Left hindlimb (tissue), 1 donor: ENCODE data around the gene PLK5.

Experiments
- DNase-seq: peaks from one replicate; pipeline ENCODE4 v3.0.0-alpha.2; 2018

Gene PLK5

GRCh38 chr19:1579222-1579621 lies 55.3 kb downstream of the PLK5 start:
- no peak for DNase-seq

DNA sequence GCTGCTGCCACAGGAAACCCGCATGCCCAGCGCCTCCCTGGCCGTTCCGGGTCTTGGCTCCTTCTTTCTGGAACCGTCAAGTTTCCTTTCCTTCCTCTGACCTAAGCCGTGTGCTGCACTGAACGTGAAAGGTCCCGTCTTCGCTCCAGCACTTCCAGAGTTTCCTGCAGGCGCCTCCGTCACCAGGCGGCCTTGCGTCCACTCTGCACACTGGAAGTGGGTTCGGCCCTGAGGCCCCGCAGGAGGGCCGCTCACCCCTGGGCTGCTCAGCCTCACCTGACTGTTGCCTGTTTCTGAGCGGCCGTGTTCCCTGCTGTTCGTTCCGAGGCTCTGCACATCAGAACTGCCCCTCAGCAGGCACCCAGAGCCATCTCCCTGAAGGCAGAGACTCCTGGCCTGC lies 56.5 kb downstream of the PLK5 start:
- no peak for DNase-seq

GRCh38 chr19:1580957-1581356 lies 57.1 kb downstream of the PLK5 start:
- no peak for DNase-seq

DNA sequence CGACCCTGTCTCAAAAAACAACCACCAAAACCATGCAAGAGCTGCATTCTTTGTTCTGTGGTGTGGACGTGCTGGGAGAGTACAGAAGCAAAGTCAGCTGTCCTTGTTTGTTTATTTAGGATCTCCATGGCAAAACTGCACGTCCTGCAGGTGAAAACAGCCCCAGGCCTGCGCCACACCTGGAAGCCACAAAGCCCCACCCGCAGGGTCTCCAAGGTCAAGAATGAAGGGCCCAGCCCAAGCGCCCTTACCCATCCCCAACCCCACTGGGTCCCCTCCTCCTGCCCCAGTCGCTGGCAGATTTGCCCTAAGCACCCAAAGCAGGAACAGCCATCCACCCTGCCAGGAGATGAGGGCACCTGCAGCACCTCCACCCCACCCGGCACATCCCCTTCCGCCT lies 58.3 kb downstream of the PLK5 start:
- DNase-seq = no peak

GRCh38 chr19:1584500-1585242 lies 60.8 kb downstream of the PLK5 start:
- DNase-seq = no peak

DNA sequence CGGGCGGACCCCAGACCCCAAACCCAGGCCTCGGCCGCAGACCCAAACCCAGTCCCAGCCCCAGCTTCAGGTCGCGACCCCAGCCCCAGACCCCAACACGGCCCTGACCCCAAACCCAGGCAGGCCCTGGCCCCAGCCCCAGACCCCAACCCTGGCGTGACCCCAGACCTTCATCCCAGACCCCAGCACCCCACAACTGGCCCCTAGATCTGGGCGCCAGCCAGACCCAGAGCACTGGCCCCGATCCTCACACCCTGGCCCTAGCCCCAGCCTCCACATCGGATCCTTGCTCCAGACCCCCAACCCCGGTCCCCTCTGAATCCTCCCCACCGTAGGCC lies 61.3 kb downstream of the PLK5 start:
- DNase-seq = no peak
